NCI-H1105 (cell line): Measurements from ENCODE around the gene RNF213.
"Not testable (repeated sequence)": the region's sequence is repeated elsewhere in the genome, so short reads cannot be mapped to it uniquely, and the experiment has no call there.

Experiments used
- DNase-seq: peaks from one replicate; lab custom pipeline; 2025; lab: John Stamatoyannopoulos, UW

RNF213 gene

GRCh38 chr17:80224683-80225082 is 36.0 kb upstream of the RNF213 start:
- no peak for DNase-seq

- DNase-seq: no peak
Observed at GRCh38 chr17:80225230-80225629, 35.4 kb upstream of the RNF213 start.

- no peak for DNase-seq
Observed at GRCh38 chr17:80227156-80227555, 33.5 kb upstream of the RNF213 start.

GRCh38 chr17:80227666-80228065 is 33.0 kb upstream of the RNF213 start:
- DNase-seq: no peak

GRCh38 chr17:80228477-80228876 is 32.2 kb upstream of the RNF213 start:
- no peak for DNase-seq

GRCh38 chr17:80229011-80229410 is 31.6 kb upstream of the RNF213 start:
- no peak for DNase-seq

- DNase-seq: no peak
Observed at GRCh38 chr17:80232438-80232837, 28.2 kb upstream of the RNF213 start.

GRCh38 chr17:80233202-80233601 is 27.4 kb upstream of the RNF213 start:
- DNase-seq: no peak

- DNase-seq: no peak
Observed at GRCh38 chr17:80236911-80237310, 23.7 kb upstream of the RNF213 start.

GRCh38 chr17:80237386-80237785 is 23.3 kb upstream of the RNF213 start:
- DNase-seq: no peak

GRCh38 chr17:80242505-80242904 is 18.1 kb upstream of the RNF213 start:
- no peak for DNase-seq

- DNase-seq: no peak
Observed at GRCh38 chr17:80243526-80244433, 16.9 kb upstream of the RNF213 start.

- not testable (repeated sequence) for DNase-seq
Observed at GRCh38 chr17:80244448-80244847, 16.2 kb upstream of the RNF213 start.

- no peak for DNase-seq
Observed at GRCh38 chr17:80244871-80245509, 15.7 kb upstream of the RNF213 start.

GRCh38 chr17:80245566-80246265 is 14.9 kb upstream of the RNF213 start:
- no peak for DNase-seq

- DNase-seq: no peak
Observed at GRCh38 chr17:80246266-80246681, 14.4 kb upstream of the RNF213 start.

GRCh38 chr17:80246726-80247125 is 13.9 kb upstream of the RNF213 start:
- no peak for DNase-seq

- DNase-seq: no peak
Observed at GRCh38 chr17:80247561-80247960, 13.1 kb upstream of the RNF213 start.

GRCh38 chr17:80248001-80248893 is 12.4 kb upstream of the RNF213 start:
- DNase-seq: no peak

GRCh38 chr17:80248894-80249710 is 11.6 kb upstream of the RNF213 start:
- no peak for DNase-seq

- DNase-seq: no peak
Observed at GRCh38 chr17:80251966-80252365, 8.7 kb upstream of the RNF213 start.
